Measurements from ENCODE around the gene SVEP1. TPM values are rescaled to one million over a fixed set of nuclear protein-coding genes. Genes with fewer than 3 reads are reported as not detected.
A peak's percentile ranks its signal among the peaks of the same experiment; 100 is the strongest.

Gene SVEP1
- polyA plus RNA-seq, 1 donor, result 8.7 TPM

DNA sequence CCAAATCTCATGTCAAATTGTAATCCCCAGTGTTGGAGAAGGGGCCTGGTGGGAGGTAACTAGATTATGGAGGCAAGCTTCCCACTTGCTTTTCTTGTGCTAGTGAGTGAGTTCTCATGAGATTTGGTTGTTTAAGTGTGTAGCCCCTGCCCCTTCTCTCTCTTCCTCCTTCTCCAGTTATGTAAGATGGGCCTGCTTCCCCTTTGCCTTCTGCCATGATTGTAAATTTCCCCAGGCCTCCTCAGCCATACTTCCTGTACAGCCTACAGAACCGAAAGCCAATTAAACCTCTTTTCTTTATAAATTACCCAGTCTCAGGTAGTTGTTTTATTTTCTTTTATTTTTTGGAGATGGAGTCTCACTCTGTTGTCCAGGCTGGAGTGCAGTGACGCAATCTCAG is 223.6 kb downstream of the SVEP1 start:
- H3K36me3 ChIP-seq (ENCODE audit: control insufficient read depth, insufficient read depth, low read length), result no peaks in the 10 kb centered on the region
- no peak for DNase-seq

GRCh38 chr9:110351009-110351467 is 228.5 kb downstream of the SVEP1 start:
- Histone ChIP-seq H3K27ac (ENCODE audit: low read length) (no peak overlapping the region), H3K4me3 (ENCODE audit: low read length) (no peak overlapping the region), H3K4me1 (ENCODE audit: control insufficient read depth, insufficient read depth, low read length) (no peaks in the 10 kb centered on the region), H3K9me3 (ENCODE audit: control insufficient read depth, low read depth, low read length) (no peaks in the 10 kb centered on the region), H3K27me3 (ENCODE audit: control insufficient read depth, insufficient read depth, low read length) (no peaks in the 10 kb centered on the region), H3K36me3 (ENCODE audit: control insufficient read depth, insufficient read depth, low read length) (no peaks in the 10 kb centered on the region)
- 100% methylated on average over 1 of the region's 1 CpG for WGBS (ENCODE audit: insufficient coverage, low lambda C conversion rate)
- no peak for DNase-seq

More for the DNA sequence above, 223.6 kb downstream of the SVEP1 start:
- H3K4me3 ChIP-seq (ENCODE audit: low read length), result no peak overlapping the region
- no peaks in the 10 kb centered on the region for H3K9me3 ChIP-seq (ENCODE audit: control insufficient read depth, low read depth, low read length)
- 100% methylated on average over 1 of the region's 2 CpGs for WGBS (ENCODE audit: insufficient coverage, low lambda C conversion rate)
- no peaks in the 10 kb centered on the region for H3K4me1 ChIP-seq (ENCODE audit: control insufficient read depth, insufficient read depth, low read length)
- no peak overlapping the region for H3K27ac ChIP-seq (ENCODE audit: low read length)
- H3K27me3 ChIP-seq (ENCODE audit: control insufficient read depth, insufficient read depth, low read length), result no peaks in the 10 kb centered on the region

GRCh38 chr9:110346325-110346724 is 233.2 kb downstream of the SVEP1 start:
- DNase-seq, result no peak
- Histone ChIP-seq H3K27me3 (ENCODE audit: control insufficient read depth, insufficient read depth, low read length) (no peaks in the 10 kb centered on the region), H3K27ac (ENCODE audit: low read length) (no peak overlapping the region), H3K4me1 (ENCODE audit: control insufficient read depth, insufficient read depth, low read length) (no peaks in the 10 kb centered on the region), H3K36me3 (ENCODE audit: control insufficient read depth, insufficient read depth, low read length) (no peaks in the 10 kb centered on the region), H3K9me3 (ENCODE audit: control insufficient read depth, low read depth, low read length) (no peaks in the 10 kb centered on the region), H3K4me3 (ENCODE audit: low read length) (no peak overlapping the region)
- 40% methylated on average over 1 of the region's 3 CpGs for whole genome bisulfite sequencing (ENCODE audit: insufficient coverage, low lambda C conversion rate)

- no peak for DNase-seq
- H3K27me3 ChIP-seq (ENCODE audit: control insufficient read depth, insufficient read depth, low read length), result no peaks in the 10 kb centered on the region
- no peak overlapping the region for H3K4me3 ChIP-seq (ENCODE audit: low read length)
- H3K9me3 ChIP-seq (ENCODE audit: control insufficient read depth, low read depth, low read length), result no peaks in the 10 kb centered on the region
- no peaks in the 10 kb centered on the region for H3K36me3 ChIP-seq (ENCODE audit: control insufficient read depth, insufficient read depth, low read length)
- WGBS (ENCODE audit: insufficient coverage, low lambda C conversion rate), result 80% methylated on average over 2 of the region's 6 CpGs
- no peaks in the 10 kb centered on the region for H3K4me1 ChIP-seq (ENCODE audit: control insufficient read depth, insufficient read depth, low read length)
- H3K27ac ChIP-seq (ENCODE audit: low read length), result no peak overlapping the region
Measured at GRCh38 chr9:110344821-110345220, 234.7 kb downstream of the SVEP1 start.

DNA sequence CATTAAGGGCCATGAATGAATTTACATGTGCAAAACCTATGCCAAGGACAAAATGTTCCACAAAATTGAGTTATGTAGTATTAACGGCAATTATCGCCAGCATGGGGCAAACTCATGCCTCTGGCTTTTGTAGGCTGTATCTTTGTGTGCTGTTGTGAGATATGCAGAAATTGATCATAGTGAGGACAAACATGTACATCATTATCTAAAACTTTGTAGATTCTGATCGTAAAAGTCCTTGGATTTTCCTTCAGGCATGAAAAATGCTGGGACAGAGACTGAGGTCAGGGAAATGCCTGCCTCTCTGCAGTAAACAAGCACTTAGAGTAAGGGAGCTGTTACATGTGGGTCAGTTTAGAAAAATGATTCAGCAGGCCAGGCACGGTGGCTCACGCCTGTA is 236.0 kb downstream of the SVEP1 start:
- no peaks in the 10 kb centered on the region for H3K27me3 ChIP-seq (ENCODE audit: control insufficient read depth, insufficient read depth, low read length)
- H3K4me3 ChIP-seq (ENCODE audit: low read length), result no peak overlapping the region
- 100% methylated on average over 2 of the region's 5 CpGs for WGBS (ENCODE audit: insufficient coverage, low lambda C conversion rate)
- no peaks in the 10 kb centered on the region for H3K9me3 ChIP-seq (ENCODE audit: control insufficient read depth, low read depth, low read length)
- no peak overlapping the region for H3K27ac ChIP-seq (ENCODE audit: low read length)
- DNase-seq, result no peak
- no peaks in the 10 kb centered on the region for H3K4me1 ChIP-seq (ENCODE audit: control insufficient read depth, insufficient read depth, low read length)
- H3K36me3 ChIP-seq (ENCODE audit: control insufficient read depth, insufficient read depth, low read length), result no peaks in the 10 kb centered on the region

DNA sequence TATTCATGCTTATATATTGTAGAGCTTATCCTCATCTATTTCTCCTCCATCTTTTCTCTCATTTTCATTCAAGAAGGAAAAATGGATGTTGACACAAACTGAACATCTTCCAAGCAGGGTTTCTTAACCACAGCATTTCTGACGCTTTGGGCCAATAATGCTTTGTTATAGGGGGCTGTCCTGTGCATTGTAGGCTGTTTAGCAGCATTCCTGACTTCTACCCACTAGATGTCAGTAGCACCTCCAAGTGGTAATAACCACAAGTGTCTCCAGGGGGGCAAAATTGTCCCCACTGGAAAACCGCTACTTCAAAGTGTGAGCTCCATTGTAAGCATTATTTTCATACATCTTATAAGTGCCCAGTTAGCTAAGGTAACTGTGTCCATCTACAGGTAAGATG is 239.2 kb downstream of the SVEP1 start:
- Histone ChIP-seq H3K27me3 (ENCODE audit: control insufficient read depth, insufficient read depth, low read length) (no peaks in the 10 kb centered on the region), H3K4me3 (ENCODE audit: low read length) (no peak overlapping the region), H3K4me1 (ENCODE audit: control insufficient read depth, insufficient read depth, low read length) (no peaks in the 10 kb centered on the region), H3K27ac (ENCODE audit: low read length) (no peak overlapping the region), H3K36me3 (ENCODE audit: control insufficient read depth, insufficient read depth, low read length) (no peaks in the 10 kb centered on the region), H3K9me3 (ENCODE audit: control insufficient read depth, low read depth, low read length) (no peaks in the 10 kb centered on the region)
- no CpG with 5 or more reads among the region's 2 CpGs for WGBS (ENCODE audit: insufficient coverage, low lambda C conversion rate)
- no peak for DNase-seq

DNA sequence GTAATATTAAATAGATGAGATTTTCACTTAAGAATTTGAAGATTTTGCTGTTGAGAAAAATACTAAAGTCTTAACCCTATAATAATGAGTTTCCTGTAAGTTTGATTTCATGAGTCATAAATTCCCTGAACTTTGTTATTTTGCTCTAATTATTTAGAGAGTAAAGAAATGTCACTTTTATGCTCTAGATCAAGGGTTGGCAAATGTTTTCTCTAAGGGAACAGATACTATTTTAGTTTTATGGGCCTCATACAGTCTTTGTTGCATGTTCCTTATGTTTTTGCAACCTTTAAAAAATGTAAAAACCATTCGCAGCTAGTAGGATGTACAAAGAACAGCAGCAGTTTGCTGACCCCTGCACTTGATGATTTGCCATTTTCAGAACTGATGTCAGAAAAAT is 241.4 kb downstream of the SVEP1 start:
- Histone ChIP-seq H3K36me3 (ENCODE audit: control insufficient read depth, insufficient read depth, low read length) (no peaks in the 10 kb centered on the region), H3K4me1 (ENCODE audit: control insufficient read depth, insufficient read depth, low read length) (no peaks in the 10 kb centered on the region), H3K27me3 (ENCODE audit: control insufficient read depth, insufficient read depth, low read length) (no peaks in the 10 kb centered on the region), H3K27ac (ENCODE audit: low read length) (no peak overlapping the region), H3K9me3 (ENCODE audit: control insufficient read depth, low read depth, low read length) (no peaks in the 10 kb centered on the region), H3K4me3 (ENCODE audit: low read length) (no peak overlapping the region)
- no peak for DNase-seq
- no CpG with 5 or more reads among the region's 1 CpG for WGBS (ENCODE audit: insufficient coverage, low lambda C conversion rate)

GRCh38 chr9:110337727-110338126 is 241.8 kb downstream of the SVEP1 start, which contains the start of gene TXNDC8:
Gene TXNDC8 (minus strand): TSS chr9:110337863.
- WGBS (ENCODE audit: insufficient coverage, low lambda C conversion rate), result no CpG with 5 or more reads among the region's 1 CpG
- Histone ChIP-seq H3K9me3 (ENCODE audit: control insufficient read depth, low read depth, low read length) (no peaks in the 10 kb centered on the region), H3K27me3 (ENCODE audit: control insufficient read depth, insufficient read depth, low read length) (no peaks in the 10 kb centered on the region), H3K4me3 (ENCODE audit: low read length) (no peak within 1 kb of the TSS), H3K36me3 (ENCODE audit: control insufficient read depth, insufficient read depth, low read length) (no peaks in the 10 kb centered on the region), H3K27ac (ENCODE audit: low read length) (no peak within 1 kb of the TSS), H3K4me1 (ENCODE audit: control insufficient read depth, insufficient read depth, low read length) (no peaks in the 10 kb centered on the region)
- DNase-seq, result peak; percentile 12 to 55

DNA sequence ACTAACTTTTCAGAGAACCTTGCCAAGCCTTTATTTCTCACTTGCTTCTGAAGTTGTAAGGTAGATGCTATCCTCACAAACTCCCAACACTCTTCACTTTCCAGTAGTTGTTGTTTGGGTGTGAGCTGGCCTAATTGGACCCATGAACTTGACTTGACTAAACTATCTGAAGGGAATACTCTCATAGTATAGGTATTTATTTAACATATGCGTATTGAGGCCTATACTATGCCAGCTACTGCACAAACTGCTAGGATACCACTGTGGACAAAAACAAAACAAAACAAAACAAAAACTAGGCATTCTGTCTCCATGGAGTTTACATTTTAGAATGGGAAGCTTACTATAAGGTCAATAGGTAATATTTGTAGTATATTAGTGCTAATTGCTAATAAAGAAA is 243.2 kb downstream of the SVEP1 start:
- Histone ChIP-seq H3K4me3 (ENCODE audit: low read length) (no peak overlapping the region), H3K9me3 (ENCODE audit: control insufficient read depth, low read depth, low read length) (no peaks in the 10 kb centered on the region), H3K36me3 (ENCODE audit: control insufficient read depth, insufficient read depth, low read length) (no peaks in the 10 kb centered on the region), H3K27me3 (ENCODE audit: control insufficient read depth, insufficient read depth, low read length) (no peaks in the 10 kb centered on the region), H3K4me1 (ENCODE audit: control insufficient read depth, insufficient read depth, low read length) (no peaks in the 10 kb centered on the region), H3K27ac (ENCODE audit: low read length) (no peak overlapping the region)
- no CpG with 5 or more reads among the region's 1 CpG for WGBS (ENCODE audit: insufficient coverage, low lambda C conversion rate)
- no peak for DNase-seq

GRCh38 chr9:110334871-110335270 is 244.7 kb downstream of the SVEP1 start:
- Histone ChIP-seq H3K4me1 (ENCODE audit: control insufficient read depth, insufficient read depth, low read length) (no peaks in the 10 kb centered on the region), H3K36me3 (ENCODE audit: control insufficient read depth, insufficient read depth, low read length) (no peaks in the 10 kb centered on the region), H3K27me3 (ENCODE audit: control insufficient read depth, insufficient read depth, low read length) (no peaks in the 10 kb centered on the region), H3K27ac (ENCODE audit: low read length) (no peak overlapping the region), H3K4me3 (ENCODE audit: low read length) (no peak overlapping the region), H3K9me3 (ENCODE audit: control insufficient read depth, low read depth, low read length) (no peaks in the 10 kb centered on the region)
- no peak for DNase-seq

GRCh38 chr9:110334183-110334582 is 245.4 kb downstream of the SVEP1 start:
- no peaks in the 10 kb centered on the region for H3K36me3 ChIP-seq (ENCODE audit: control insufficient read depth, insufficient read depth, low read length)
- no peaks in the 10 kb centered on the region for H3K4me1 ChIP-seq (ENCODE audit: control insufficient read depth, insufficient read depth, low read length)
- no peak for DNase-seq
- H3K27ac ChIP-seq (ENCODE audit: low read length), result no peak overlapping the region
- H3K27me3 ChIP-seq (ENCODE audit: control insufficient read depth, insufficient read depth, low read length), result no peaks in the 10 kb centered on the region
- H3K4me3 ChIP-seq (ENCODE audit: low read length), result no peak overlapping the region
- WGBS (ENCODE audit: insufficient coverage, low lambda C conversion rate), result 87% methylated on average over 4 of the region's 4 CpGs
- H3K9me3 ChIP-seq (ENCODE audit: control insufficient read depth, low read depth, low read length), result no peaks in the 10 kb centered on the region

Data from large intestine (tissue), 3 donors.